IPS-20b (cell line): ENCODE measurements around the gene GPR148.
"Not testable (repeated sequence)": the region's sequence is repeated elsewhere in the genome, so short reads cannot be mapped to it uniquely, and the experiment has no call there.

ENCODE experiments used
- H3K27ac ChIP-seq: one replicate; pipeline ENCODE4 v1.5.1; 2013; ENCODE audit warnings: low read length
- H3K27me3 ChIP-seq: 2 replicates; pipeline ENCODE4 v1.6.1; 2013; ENCODE audit warnings: mild to moderate bottlenecking, low read length, inconsistent platforms; ENCODE audit not compliant: insufficient read depth
- H3K36me3 ChIP-seq: 2 replicates; pipeline ENCODE4 v1.6.1; 2013; ENCODE audit warnings: low read depth, mild to moderate bottlenecking, inconsistent platforms, low read length, moderate library complexity; ENCODE audit not compliant: insufficient read depth
- H3K4me1 ChIP-seq: 2 replicates; pipeline ENCODE4 v1.6.1; 2013; ENCODE audit warnings: mild to moderate bottlenecking, control low read depth, inconsistent platforms, low read length, moderate library complexity; ENCODE audit not compliant: insufficient read depth
- H3K4me3 ChIP-seq: 2 replicates; pipeline ENCODE4 v1.5.1; 2013; ENCODE audit warnings: mild to moderate bottlenecking, low read length, inconsistent platforms
- H3K9ac ChIP-seq: 2 replicates; pipeline ENCODE4 v1.6.1; 2013; ENCODE audit warnings: low read depth, mild to moderate bottlenecking, inconsistent platforms, low read length, moderate library complexity
- H3K9me3 ChIP-seq: 2 replicates; pipeline ENCODE4 v1.6.1; 2013; ENCODE audit warnings: mild to moderate bottlenecking, low read depth, low read length, inconsistent platforms; ENCODE audit not compliant: insufficient read depth

Gene GPR148

GRCh38 chr2:130729322-130730299 is 741 bp downstream of the GPR148 start:
- Histone ChIP-seq H3K4me3 (no peak overlapping the region), H3K4me1 (no peaks in the 10 kb centered on the region), H3K27me3 (peaks cover 29% of the 10 kb centered on the region), H3K27ac (no peak overlapping the region), H3K9ac (no peak overlapping the region), H3K9me3 (no peaks in the 10 kb centered on the region), H3K36me3 (no peaks in the 10 kb centered on the region)

- not testable (repeated sequence) for H3K36me3 ChIP-seq, H3K9ac ChIP-seq, H3K4me1 ChIP-seq, H3K27ac ChIP-seq, H3K4me3 ChIP-seq, H3K9me3 ChIP-seq
- peaks cover 19% of the 10 kb centered on the region for H3K27me3 ChIP-seq
Observed at GRCh38 chr2:130732257-130732656, 3.4 kb downstream of the GPR148 start.

- Histone ChIP-seq H3K27ac (no peak overlapping the region), H3K9ac (no peak overlapping the region), H3K36me3 (no peaks in the 10 kb centered on the region), H3K9me3 (no peaks in the 10 kb centered on the region), H3K27me3 (peaks cover 4% of the 10 kb centered on the region; the same call in 1 of the 2 replicates), H3K4me3 (no peak overlapping the region), H3K4me1 (no peaks in the 10 kb centered on the region)
Observed at GRCh38 chr2:130735200-130735599, 6.3 kb downstream of the GPR148 start.

- H3K4me3 ChIP-seq = no peak overlapping the region
- no peak overlapping the region for H3K27ac ChIP-seq
- H3K9ac ChIP-seq = no peak overlapping the region
- no peaks in the 10 kb centered on the region for H3K4me1 ChIP-seq
- H3K36me3 ChIP-seq = no peaks in the 10 kb centered on the region
- H3K27me3 ChIP-seq = no peaks in the 10 kb centered on the region
- H3K9me3 ChIP-seq = no peaks in the 10 kb centered on the region
Observed at GRCh38 chr2:130736487-130736886, 7.6 kb downstream of the GPR148 start.

GRCh38 chr2:130737592-130737991 is 8.7 kb downstream of the GPR148 start:
- Histone ChIP-seq H3K27ac (no peak overlapping the region), H3K36me3 (no peaks in the 10 kb centered on the region), H3K9ac (no peak overlapping the region), H3K4me1 (no peaks in the 10 kb centered on the region), H3K4me3 (no peak overlapping the region), H3K27me3 (no peaks in the 10 kb centered on the region), H3K9me3 (no peaks in the 10 kb centered on the region)

GRCh38 chr2:130740671-130741070 is 11.8 kb downstream of the GPR148 start:
- Histone ChIP-seq H3K27me3 (no peaks in the 10 kb centered on the region), H3K27ac (no peak overlapping the region), H3K9me3 (no peaks in the 10 kb centered on the region), H3K4me3 (no peak overlapping the region), H3K4me1 (no peaks in the 10 kb centered on the region), H3K9ac (no peak overlapping the region), H3K36me3 (no peaks in the 10 kb centered on the region)

- Histone ChIP-seq H3K27me3 (no peaks in the 10 kb centered on the region), H3K4me1 (no peaks in the 10 kb centered on the region), H3K27ac (no peak overlapping the region), H3K4me3 (no peak overlapping the region), H3K9me3 (no peaks in the 10 kb centered on the region), H3K36me3 (no peaks in the 10 kb centered on the region), H3K9ac (no peak overlapping the region)
Observed at GRCh38 chr2:130743278-130743677, 14.4 kb downstream of the GPR148 start.

GRCh38 chr2:130744287-130745117 is 15.6 kb downstream of the GPR148 start:
- no peaks in the 10 kb centered on the region for H3K27me3 ChIP-seq
- no peak overlapping the region for H3K27ac ChIP-seq

GRCh38 chr2:130749078-130749477 is 20.2 kb downstream of the GPR148 start:
- Histone ChIP-seq H3K36me3 (no peaks in the 10 kb centered on the region), H3K4me3 (no peak overlapping the region), H3K9me3 (no peaks in the 10 kb centered on the region), H3K27me3 (peaks cover 12% of the 10 kb centered on the region), H3K9ac (no peak overlapping the region), H3K4me1 (no peaks in the 10 kb centered on the region), H3K27ac (no peak overlapping the region)

More at GRCh38 chr2:130744287-130745117, 15.6 kb downstream of the GPR148 start:
- no peak overlapping the region for H3K9ac ChIP-seq
- H3K36me3 ChIP-seq = no peaks in the 10 kb centered on the region
- H3K4me1 ChIP-seq = no peaks in the 10 kb centered on the region
- no peak overlapping the region for H3K4me3 ChIP-seq
- no peaks in the 10 kb centered on the region for H3K9me3 ChIP-seq

GRCh38 chr2:130749641-130750040 is 20.8 kb downstream of the GPR148 start:
- Histone ChIP-seq H3K4me3 (no peak overlapping the region), H3K27me3 (peaks cover 18% of the 10 kb centered on the region), H3K27ac (no peak overlapping the region), H3K36me3 (no peaks in the 10 kb centered on the region), H3K4me1 (no peaks in the 10 kb centered on the region), H3K9ac (no peak overlapping the region), H3K9me3 (no peaks in the 10 kb centered on the region)

GRCh38 chr2:130754811-130755210 is 25.9 kb downstream of the GPR148 start:
- Histone ChIP-seq H3K27me3 (peaks cover 59% of the 10 kb centered on the region), H3K9me3 (no peaks in the 10 kb centered on the region), H3K4me1 (no peaks in the 10 kb centered on the region), H3K27ac (no peak overlapping the region), H3K9ac (no peak overlapping the region), H3K36me3 (no peaks in the 10 kb centered on the region), H3K4me3 (peak overlapping the region; percentile 67)
